Measurements from ENCODE around the gene GRM8. TPM values are rescaled to one million over a fixed set of nuclear protein-coding genes. Genes with fewer than 3 reads are reported as not detected.

GRM8 gene
- polyA plus RNA-seq, 1 donor (not counting 4 experiments of a cell fraction or from before 2014, with no cell fraction given) = not detected

DNA sequence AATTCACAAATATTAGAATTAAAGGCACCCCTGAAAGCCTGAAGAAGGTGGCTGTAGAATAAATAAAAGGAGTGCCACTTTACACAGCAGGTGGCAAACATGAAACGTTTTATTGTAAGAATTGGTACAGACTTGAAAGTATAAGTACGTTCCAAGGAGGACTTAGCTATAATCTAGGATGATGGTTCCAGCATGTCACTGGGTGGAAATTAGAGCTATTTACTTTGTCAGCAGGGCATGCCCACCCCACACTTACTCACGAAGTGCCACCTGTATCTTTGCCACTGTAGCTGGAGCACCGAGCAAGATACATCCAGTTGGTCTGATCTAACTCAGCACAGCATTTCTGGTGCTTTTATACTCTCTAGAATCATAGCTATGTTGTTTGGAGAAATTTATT is 97.8 kb downstream of the GRM8 start:
- no peaks in the 10 kb centered on the region for H3K36me3 ChIP-seq (ENCODE audit: control insufficient read depth in 2 of 2, extremely low read depth in 1 of 2, insufficient read depth in 2 of 2, low read length in 2 of 2)
- no peaks in the 10 kb centered on the region for H3K9me3 ChIP-seq (ENCODE audit: control insufficient read depth, low read depth, low read length)
- H3K4me2 ChIP-seq (ENCODE audit: control insufficient read depth, extremely low read depth, insufficient read depth, low read depth, low read length) = no peak overlapping the region
- no peak overlapping the region for H3K4me3 ChIP-seq (ENCODE audit: control insufficient read depth in 2 of 3, extremely low read depth in 1 of 3, insufficient read depth in 2 of 3, low read depth in 1 of 3, low read length in 3 of 3)
- H3K9ac ChIP-seq (ENCODE audit: control insufficient read depth, extremely low read depth, insufficient read depth, low read length) = no peak overlapping the region
- no peak for TF ChIP-seq CTCF (optimal IDR thresholded peaks at IDR 0.05 in 1 of 3, IDR thresholded peaks at IDR 0.05 in 1 of 3, conservative IDR thresholded peaks at IDR 0.05 in 1 of 3; ENCODE audit: extremely low read depth in 1 of 3, insufficient read depth in 2 of 3, low read length in 3 of 3)
- no peak for TF ChIP-seq EZH2 (IDR thresholded peaks at IDR 0.05; ENCODE audit: low read length)
- H4K20me1 ChIP-seq (ENCODE audit: control insufficient read depth, extremely low read depth, insufficient read depth, low read length) = no peaks in the 10 kb centered on the region
- no peaks in the 10 kb centered on the region for H3K4me1 ChIP-seq (ENCODE audit: control insufficient read depth, extremely low read depth, insufficient read depth, low read length)
- dilution Hi-C loops (cut with MboI; ENCODE audit: extremely low pct_ligation_motif_present, low sequenced_read_pairs) = no loop called here
- no peaks in the 10 kb centered on the region for H3K79me2 ChIP-seq (ENCODE audit: control insufficient read depth, insufficient read depth, low read length)
- no peaks in the 10 kb centered on the region for H3K9me1 ChIP-seq (ENCODE audit: control insufficient read depth, extremely low read depth, insufficient read depth, low read length)
- no peak overlapping the region for H2AFZ ChIP-seq (ENCODE audit: control insufficient read depth, low read length)
- H3K27me3 ChIP-seq (ENCODE audit: control insufficient read depth, extremely low read depth, insufficient read depth, low read length) = no peaks in the 10 kb centered on the region
- DNase-seq (ENCODE audit: low read depth, low spot score) = no peak
- H3K27ac ChIP-seq (ENCODE audit: control insufficient read depth, insufficient read depth, low read length) = no peak overlapping the region
- FAIRE-seq = no peak

DNA sequence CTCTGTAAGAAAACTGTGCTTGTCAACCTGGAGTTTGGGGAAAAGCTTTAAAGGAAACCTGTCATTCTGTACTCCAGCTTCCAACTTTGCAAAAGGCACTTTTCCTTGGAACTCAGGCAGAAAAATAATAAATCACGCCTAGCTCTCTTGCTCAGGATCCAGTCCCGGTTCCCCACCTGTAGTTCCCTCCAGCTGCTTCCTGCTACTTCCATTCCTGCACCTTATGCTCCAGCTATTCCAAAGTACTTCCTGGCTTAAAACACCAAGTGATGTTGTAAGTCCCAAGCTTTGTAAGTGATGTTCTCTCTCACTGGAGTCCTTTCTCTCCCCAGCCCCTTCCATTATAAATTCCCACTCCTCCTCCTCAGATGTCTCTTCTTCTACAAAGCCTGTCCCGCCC is 98.6 kb downstream of the GRM8 start:
- DNase-seq (ENCODE audit: low read depth, low spot score) (no peak), FAIRE-seq (no peak)
- TF ChIP-seq CTCF (optimal IDR thresholded peaks at IDR 0.05 in 1 of 3, IDR thresholded peaks at IDR 0.05 in 1 of 3, conservative IDR thresholded peaks at IDR 0.05 in 1 of 3; ENCODE audit: extremely low read depth in 1 of 3, insufficient read depth in 2 of 3, low read length in 3 of 3) = no peak
- no peaks in the 10 kb centered on the region for H3K36me3 ChIP-seq (ENCODE audit: control insufficient read depth in 2 of 2, extremely low read depth in 1 of 2, insufficient read depth in 2 of 2, low read length in 2 of 2)
- no peaks in the 10 kb centered on the region for H3K27me3 ChIP-seq (ENCODE audit: control insufficient read depth, extremely low read depth, insufficient read depth, low read length)
- H3K4me2 ChIP-seq (ENCODE audit: control insufficient read depth, extremely low read depth, insufficient read depth, low read depth, low read length) = no peak overlapping the region
- no peaks in the 10 kb centered on the region for H3K9me3 ChIP-seq (ENCODE audit: control insufficient read depth, low read depth, low read length)
- dilution Hi-C loops (cut with MboI; ENCODE audit: extremely low pct_ligation_motif_present, low sequenced_read_pairs) = no loop called here
- no peaks in the 10 kb centered on the region for H3K9me1 ChIP-seq (ENCODE audit: control insufficient read depth, extremely low read depth, insufficient read depth, low read length)
- no peaks in the 10 kb centered on the region for H4K20me1 ChIP-seq (ENCODE audit: control insufficient read depth, extremely low read depth, insufficient read depth, low read length)
- no peak overlapping the region for H3K27ac ChIP-seq (ENCODE audit: control insufficient read depth, insufficient read depth, low read length)
- no peak overlapping the region for H3K9ac ChIP-seq (ENCODE audit: control insufficient read depth, extremely low read depth, insufficient read depth, low read length)
- no peak overlapping the region for H3K4me3 ChIP-seq (ENCODE audit: control insufficient read depth in 2 of 3, extremely low read depth in 1 of 3, insufficient read depth in 2 of 3, low read depth in 1 of 3, low read length in 3 of 3)
- no peaks in the 10 kb centered on the region for H3K79me2 ChIP-seq (ENCODE audit: control insufficient read depth, insufficient read depth, low read length)
- H2AFZ ChIP-seq (ENCODE audit: control insufficient read depth, low read length) = no peak overlapping the region
- no peaks in the 10 kb centered on the region for H3K4me1 ChIP-seq (ENCODE audit: control insufficient read depth, extremely low read depth, insufficient read depth, low read length)
